K562 (cell line): ENCODE results near the gene FOXP3.

Source experiments
- MBD2 ChIP-seq: sonication (generic); IDR thresholded peaks from 2 replicates; pipeline ENCODE4 v1.6.1; 2016; ENCODE audit warnings: low read depth, borderline replicate concordance
- NR2C2 ChIP-seq, 2 experiments: fragments of 200-800 bp in 1 of 2; sonication (Bioruptor generic) in 1 of 2; sonication (generic) in 1 of 2; formaldehyde crosslinking in 1 of 2; IDR thresholded peaks; 2 replicates each; pipeline versions ENCODE4 v1.6.1 to v1.8.0; 2016 to 2022; ENCODE audit warnings: mild to moderate bottlenecking in 1 of 2, missing compliant biosample characterization in 1 of 2, missing genetic modification characterization in 1 of 2, missing genetic modification reagents in 1 of 2
- POLR2AphosphoS2 ChIP-seq: IDR thresholded peaks from 2 replicates; pipeline ENCODE4 v1.6.1; 2012; ENCODE audit warnings: low read length, improper control_type of control experiment
- TCF7L2 ChIP-seq: fragments of 150-350 bp; IDR thresholded peaks from 2 replicates; pipeline ENCODE4 v1.6.1; 2016; ENCODE audit warnings: low read depth, mild to moderate bottlenecking, low read length, moderate library complexity
- TF ChIP-seq, protein P1 (sequence below), 2 experiments: fragments of 450-650 bp; IDR thresholded peaks; 2 replicates each; pipeline ENCODE4 v1.6.1; 2018; ENCODE audit warnings: mild to moderate bottlenecking in 2 of 2, low read depth in 1 of 2; ENCODE audit not compliant: partially characterized antibody in 2 of 2
- TF ChIP-seq, protein P2 (sequence below), 3 experiments: IDR thresholded peaks in 2 of 3; conservative IDR thresholded peaks in 1 of 3; 2 replicates each; pipeline ENCODE4 v1.5.1; 2011 to 2012; ENCODE audit warnings: low read length in 3 of 3, mild to moderate bottlenecking in 3 of 3, control low read depth in 2 of 3, improper control_type of control experiment in 1 of 3, inconsistent platforms in 1 of 3, low read depth in 1 of 3, mixed read lengths in 1 of 3, moderate library complexity in 1 of 3; ENCODE audit not compliant: insufficient read depth in 2 of 3

DNA sequence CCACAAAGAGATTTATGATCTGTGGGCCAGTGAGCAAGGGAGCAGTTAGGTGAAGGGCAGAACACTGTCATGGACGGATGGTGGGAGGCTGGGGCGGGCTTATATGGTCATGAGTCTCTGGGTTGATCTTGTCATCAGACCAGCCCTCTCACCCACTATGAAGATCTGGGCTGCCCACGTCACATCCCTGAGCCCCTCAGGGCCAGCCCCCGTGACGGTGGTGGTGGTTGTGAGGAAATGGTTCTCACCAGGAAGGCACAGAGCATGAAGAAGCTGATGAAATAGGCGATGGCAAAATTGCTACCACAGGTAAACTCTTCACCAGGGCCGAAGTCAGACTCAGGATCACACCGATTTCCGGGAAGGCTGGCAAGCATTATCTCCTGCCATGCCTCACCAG, 53.4 kb downstream of the FOXP3 start:
- TF ChIP-seq, protein P1, sequence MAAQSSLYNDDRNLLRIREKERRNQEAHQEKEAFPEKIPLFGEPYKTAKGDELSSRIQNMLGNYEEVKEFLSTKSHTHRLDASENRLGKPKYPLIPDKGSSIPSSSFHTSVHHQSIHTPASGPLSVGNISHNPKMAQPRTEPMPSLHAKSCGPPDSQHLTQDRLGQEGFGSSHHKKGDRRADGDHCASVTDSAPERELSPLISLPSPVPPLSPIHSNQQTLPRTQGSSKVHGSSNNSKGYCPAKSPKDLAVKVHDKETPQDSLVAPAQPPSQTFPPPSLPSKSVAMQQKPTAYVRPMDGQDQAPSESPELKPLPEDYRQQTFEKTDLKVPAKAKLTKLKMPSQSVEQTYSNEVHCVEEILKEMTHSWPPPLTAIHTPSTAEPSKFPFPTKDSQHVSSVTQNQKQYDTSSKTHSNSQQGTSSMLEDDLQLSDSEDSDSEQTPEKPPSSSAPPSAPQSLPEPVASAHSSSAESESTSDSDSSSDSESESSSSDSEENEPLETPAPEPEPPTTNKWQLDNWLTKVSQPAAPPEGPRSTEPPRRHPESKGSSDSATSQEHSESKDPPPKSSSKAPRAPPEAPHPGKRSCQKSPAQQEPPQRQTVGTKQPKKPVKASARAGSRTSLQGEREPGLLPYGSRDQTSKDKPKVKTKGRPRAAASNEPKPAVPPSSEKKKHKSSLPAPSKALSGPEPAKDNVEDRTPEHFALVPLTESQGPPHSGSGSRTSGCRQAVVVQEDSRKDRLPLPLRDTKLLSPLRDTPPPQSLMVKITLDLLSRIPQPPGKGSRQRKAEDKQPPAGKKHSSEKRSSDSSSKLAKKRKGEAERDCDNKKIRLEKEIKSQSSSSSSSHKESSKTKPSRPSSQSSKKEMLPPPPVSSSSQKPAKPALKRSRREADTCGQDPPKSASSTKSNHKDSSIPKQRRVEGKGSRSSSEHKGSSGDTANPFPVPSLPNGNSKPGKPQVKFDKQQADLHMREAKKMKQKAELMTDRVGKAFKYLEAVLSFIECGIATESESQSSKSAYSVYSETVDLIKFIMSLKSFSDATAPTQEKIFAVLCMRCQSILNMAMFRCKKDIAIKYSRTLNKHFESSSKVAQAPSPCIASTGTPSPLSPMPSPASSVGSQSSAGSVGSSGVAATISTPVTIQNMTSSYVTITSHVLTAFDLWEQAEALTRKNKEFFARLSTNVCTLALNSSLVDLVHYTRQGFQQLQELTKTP (IDR thresholded peaks at IDR 0.05; ENCODE audit: low read depth in 1 of 2, partially characterized antibody in 2 of 2) = no peak
- TF ChIP-seq TCF7L2 (no peak), NR2C2 (CRISPR knock-in tag; IDR thresholded peaks at IDR 0.05) (no peak), NR2C2 (tag; IDR thresholded peaks at IDR 0.05) (no peak), POLR2AphosphoS2 (no peak), MBD2 (no peak)
- TF ChIP-seq, protein P2, sequence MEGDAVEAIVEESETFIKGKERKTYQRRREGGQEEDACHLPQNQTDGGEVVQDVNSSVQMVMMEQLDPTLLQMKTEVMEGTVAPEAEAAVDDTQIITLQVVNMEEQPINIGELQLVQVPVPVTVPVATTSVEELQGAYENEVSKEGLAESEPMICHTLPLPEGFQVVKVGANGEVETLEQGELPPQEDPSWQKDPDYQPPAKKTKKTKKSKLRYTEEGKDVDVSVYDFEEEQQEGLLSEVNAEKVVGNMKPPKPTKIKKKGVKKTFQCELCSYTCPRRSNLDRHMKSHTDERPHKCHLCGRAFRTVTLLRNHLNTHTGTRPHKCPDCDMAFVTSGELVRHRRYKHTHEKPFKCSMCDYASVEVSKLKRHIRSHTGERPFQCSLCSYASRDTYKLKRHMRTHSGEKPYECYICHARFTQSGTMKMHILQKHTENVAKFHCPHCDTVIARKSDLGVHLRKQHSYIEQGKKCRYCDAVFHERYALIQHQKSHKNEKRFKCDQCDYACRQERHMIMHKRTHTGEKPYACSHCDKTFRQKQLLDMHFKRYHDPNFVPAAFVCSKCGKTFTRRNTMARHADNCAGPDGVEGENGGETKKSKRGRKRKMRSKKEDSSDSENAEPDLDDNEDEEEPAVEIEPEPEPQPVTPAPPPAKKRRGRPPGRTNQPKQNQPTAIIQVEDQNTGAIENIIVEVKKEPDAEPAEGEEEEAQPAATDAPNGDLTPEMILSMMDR (IDR thresholded peaks at IDR 0.05 in 2 of 3, conservative IDR thresholded peaks at IDR 0.05 in 1 of 3; ENCODE audit: insufficient read depth in 2 of 3, low read depth in 1 of 3, low read length in 3 of 3) = no peak
